Fibroblast of the aortic adventitia (primary cell): Measurements from ENCODE around the gene PHF21B. TPM values are rescaled to one million over a fixed set of nuclear protein-coding genes. Genes with fewer than 3 reads are reported as not detected.

Source experiments
- DNase-seq: peaks from one replicate; pipeline ENCODE4 v3.0.0-alpha.2; 2010; ENCODE audit warnings: low read depth
- H3K4me3 ChIP-seq: 2 replicates; pipeline ENCODE4 v1.5.1; 2011; ENCODE audit warnings: low read depth, mild to moderate bottlenecking, control low read depth, low read length, moderate library complexity
- CTCF ChIP-seq: IDR thresholded peaks from 2 replicates; pipeline ENCODE4 v1.5.1; 2011; ENCODE audit warnings: mild to moderate bottlenecking, low read length, control low read depth, inconsistent platforms; ENCODE audit not compliant: insufficient read depth
- total RNA-seq: library from RNA; depleted of rRNA; stranded (reverse); fragments of >200 nt; gene quantifications from 2 replicates; pipeline ENCODE4 v1.2.3, GENCODE V29; 2012; ENCODE audit warnings: low replicate concordance

The PHF21B gene
- total RNA-seq, 1 donor = not detected

GRCh38 chr22:44986926-44987325 is 22.9 kb downstream of the PHF21B start:
- DNase-seq = no peak
- TF ChIP-seq CTCF = no peak

GRCh38 chr22:44985906-44986527 is 23.8 kb downstream of the PHF21B start:
- TF ChIP-seq CTCF = no peak
- DNase-seq = no peak
- no peak overlapping the region for H3K4me3 ChIP-seq

More at GRCh38 chr22:44986926-44987325, 22.9 kb downstream of the PHF21B start:
- H3K4me3 ChIP-seq = no peak overlapping the region

- H3K4me3 ChIP-seq = no peak overlapping the region
- no peak for TF ChIP-seq CTCF
- DNase-seq = no peak
Observed at GRCh38 chr22:44983878-44984482, 25.8 kb downstream of the PHF21B start.

- H3K4me3 ChIP-seq = no peak overlapping the region
- DNase-seq = no peak
- no peak for TF ChIP-seq CTCF
Observed at GRCh38 chr22:44982445-44982844, 27.4 kb downstream of the PHF21B start.

- no peak overlapping the region for H3K4me3 ChIP-seq
- DNase-seq = no peak
- no peak for TF ChIP-seq CTCF
Observed at GRCh38 chr22:44981857-44982256, 27.9 kb downstream of the PHF21B start.

GRCh38 chr22:44979154-44979553 is 30.7 kb downstream of the PHF21B start:
- no peak for DNase-seq
- no peak overlapping the region for H3K4me3 ChIP-seq
- no peak for TF ChIP-seq CTCF
